Calu3 (cell line): ENCODE data around the gene FAM13A. TPM values are rescaled to one million over a fixed set of nuclear protein-coding genes. Genes with fewer than 3 reads are reported as not detected.

ENCODE experiments used
- BruUV-seq: library from RNA; stranded (reverse); fragments of 400-500 nt; replicated peaks from 2 replicates; lab custom pipeline; 2021; lab: Mats Ljungman, UMichigan
- CTCF ChIA-PET: fragments of 300-600 bp; sonication (Branson Sonifier 250); formaldehyde crosslinking; loops from one replicate; lab custom pipeline; 2022; ENCODE audit warnings: antibody characterized with exemption; lab: Charles Lee
- DNase-seq: peaks from one replicate; pipeline ENCODE4 v3.0.0; 2022
- H3K27ac Mint-ChIP-seq: one replicate; pipeline ENCODE4 v1.8.0; 2022; ENCODE audit warnings: mixed read lengths; ENCODE audit not compliant: unreplicated experiment
- H3K27me3 Mint-ChIP-seq: one replicate; pipeline ENCODE4 v1.8.0; 2022; ENCODE audit warnings: mixed read lengths; ENCODE audit not compliant: unreplicated experiment
- H3K36me3 Mint-ChIP-seq: one replicate; pipeline ENCODE4 v1.8.0; 2022; ENCODE audit warnings: mild to moderate bottlenecking, moderate library complexity, mixed read lengths; ENCODE audit not compliant: insufficient read depth, unreplicated experiment
- H3K4me1 Mint-ChIP-seq: one replicate; pipeline ENCODE4 v1.8.0; 2022; ENCODE audit warnings: mild to moderate bottlenecking, low read depth, mixed read lengths; ENCODE audit not compliant: unreplicated experiment
- H3K4me3 Mint-ChIP-seq: one replicate; pipeline ENCODE4 v1.8.0; 2022; ENCODE audit warnings: mild to moderate bottlenecking, low read depth, moderate library complexity, mixed read lengths; ENCODE audit not compliant: unreplicated experiment
- H3K9me3 Mint-ChIP-seq: one replicate; pipeline ENCODE4 v1.8.0; 2022; ENCODE audit warnings: low read depth, mixed read lengths; ENCODE audit not compliant: unreplicated experiment
- intact Hi-C: fragments of 100-400 bp; cut with micrococcal nuclease; formaldehyde crosslinking; loops from one replicate; pipeline ENCODE4 v1.10.0; 2022; ENCODE audit not compliant: unreplicated experiment
- total RNA-seq: library from RNA; stranded (reverse); gene quantifications from 2 replicates; pipeline ENCODE4 v1.2.3, GENCODE V29; 2022
- TF ChIP-seq, protein P1 (sequence below): fragments of 200-600 bp; IDR thresholded peaks from one replicate; pipeline ENCODE4 v1.8.0; 2022; ENCODE audit warnings: antibody characterized with exemption; ENCODE audit not compliant: unreplicated experiment

The FAM13A gene
- total RNA-seq, 1 experiment from 2014 or later: 13.5 TPM

DNA sequence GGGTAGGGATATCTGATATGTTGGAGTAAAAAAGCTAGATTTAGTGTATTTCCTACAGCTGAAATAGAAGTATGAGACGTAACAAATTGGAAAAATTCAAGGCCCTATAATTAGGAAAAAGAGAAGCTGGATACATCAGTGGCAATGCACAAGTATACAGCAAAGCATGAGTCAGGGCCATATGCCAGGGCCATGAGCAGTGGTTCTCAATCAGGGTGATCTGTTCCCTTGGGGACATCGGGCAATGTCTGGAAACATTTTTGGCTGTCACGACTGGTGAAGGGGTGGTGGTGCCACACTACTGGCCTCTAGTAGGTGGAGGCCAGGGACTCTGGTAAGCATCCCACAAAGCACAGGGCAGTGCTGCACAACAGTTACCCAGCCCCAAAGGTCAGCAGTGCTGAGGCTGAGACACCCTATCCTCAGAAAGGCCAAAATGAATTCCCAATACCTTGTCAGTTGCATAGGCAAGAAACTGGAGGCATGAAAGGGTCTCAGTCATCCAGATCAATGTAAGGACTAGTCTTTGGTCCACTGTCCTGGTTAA lies 322.5 kb downstream of the FAM13A start:
- no peak for DNase-seq
- Mint-ChIP-seq H3K27me3 (no peaks in the 10 kb centered on the region), H3K4me1 (peaks cover 5% of the 10 kb centered on the region), H3K27ac (no peak overlapping the region), H3K36me3 (no peaks in the 10 kb centered on the region), H3K4me3 (no peak overlapping the region), H3K9me3 (no peaks in the 10 kb centered on the region)
- intact Hi-C loops: no loop called here
- no TSS peak for BruUV-seq
- CTCF ChIA-PET: no interaction called here
- TF ChIP-seq, protein P1, sequence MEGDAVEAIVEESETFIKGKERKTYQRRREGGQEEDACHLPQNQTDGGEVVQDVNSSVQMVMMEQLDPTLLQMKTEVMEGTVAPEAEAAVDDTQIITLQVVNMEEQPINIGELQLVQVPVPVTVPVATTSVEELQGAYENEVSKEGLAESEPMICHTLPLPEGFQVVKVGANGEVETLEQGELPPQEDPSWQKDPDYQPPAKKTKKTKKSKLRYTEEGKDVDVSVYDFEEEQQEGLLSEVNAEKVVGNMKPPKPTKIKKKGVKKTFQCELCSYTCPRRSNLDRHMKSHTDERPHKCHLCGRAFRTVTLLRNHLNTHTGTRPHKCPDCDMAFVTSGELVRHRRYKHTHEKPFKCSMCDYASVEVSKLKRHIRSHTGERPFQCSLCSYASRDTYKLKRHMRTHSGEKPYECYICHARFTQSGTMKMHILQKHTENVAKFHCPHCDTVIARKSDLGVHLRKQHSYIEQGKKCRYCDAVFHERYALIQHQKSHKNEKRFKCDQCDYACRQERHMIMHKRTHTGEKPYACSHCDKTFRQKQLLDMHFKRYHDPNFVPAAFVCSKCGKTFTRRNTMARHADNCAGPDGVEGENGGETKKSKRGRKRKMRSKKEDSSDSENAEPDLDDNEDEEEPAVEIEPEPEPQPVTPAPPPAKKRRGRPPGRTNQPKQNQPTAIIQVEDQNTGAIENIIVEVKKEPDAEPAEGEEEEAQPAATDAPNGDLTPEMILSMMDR: no peak

DNA sequence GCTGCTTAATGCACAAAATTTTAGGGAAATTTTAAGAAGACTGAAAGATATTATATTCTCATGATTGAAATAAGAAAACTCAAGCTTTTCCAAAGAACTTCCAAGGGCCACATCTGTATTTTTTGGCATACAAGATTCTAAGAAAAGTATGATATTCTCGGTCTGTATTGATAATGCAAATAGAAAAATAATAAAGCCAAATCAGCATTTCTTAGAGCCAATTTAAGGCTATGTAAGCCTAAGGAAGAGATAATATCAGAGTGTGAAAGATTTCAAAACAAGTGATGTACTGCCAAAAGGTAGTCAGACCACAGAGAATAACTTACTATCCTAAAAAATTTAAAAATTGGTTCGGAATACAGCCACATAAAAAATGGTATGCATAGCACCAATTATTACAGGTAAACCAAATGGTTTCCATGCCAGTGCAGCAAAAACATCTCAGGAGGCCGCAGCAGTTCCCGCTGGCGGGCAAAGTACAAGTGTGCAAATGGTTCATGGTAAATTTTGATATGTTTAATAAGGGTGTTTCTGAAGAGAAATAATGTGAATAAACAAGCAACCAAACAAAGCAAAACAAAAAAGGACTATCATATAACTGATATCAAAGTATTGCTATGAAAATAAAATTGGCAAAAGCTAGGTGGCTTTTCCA lies 324.1 kb downstream of the FAM13A start:
- no TSS peak for BruUV-seq
- Mint-ChIP-seq H3K27ac (no peak overlapping the region), H3K9me3 (no peaks in the 10 kb centered on the region), H3K4me3 (no peak overlapping the region), H3K27me3 (no peaks in the 10 kb centered on the region), H3K4me1 (peaks cover 5% of the 10 kb centered on the region), H3K36me3 (peaks cover 1% of the 10 kb centered on the region)
- DNase-seq: no peak
- intact Hi-C loops: no loop called here
- CTCF ChIA-PET: no interaction called here
- TF ChIP-seq, protein P1: no peak

DNA sequence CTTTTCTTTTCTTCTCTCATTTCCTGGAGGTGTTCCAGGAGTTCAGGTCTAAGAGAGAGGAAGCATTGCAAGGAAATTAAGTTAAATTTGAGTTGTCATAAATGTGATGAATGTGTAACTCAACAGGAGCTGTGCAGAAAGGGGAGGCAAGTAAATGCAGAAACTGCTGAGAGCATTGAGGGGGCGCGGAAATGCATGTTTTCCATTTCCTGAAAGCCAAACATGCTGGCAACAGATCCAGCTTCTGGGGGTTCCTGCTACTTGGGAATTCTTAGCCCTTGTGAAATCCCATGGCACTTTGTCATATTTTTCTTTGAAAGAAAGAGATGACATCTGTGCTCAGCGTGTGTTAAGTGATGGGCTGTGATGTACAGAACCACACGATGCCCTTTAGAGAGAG lies 325.6 kb downstream of the FAM13A start:
- no peak for DNase-seq
- Mint-ChIP-seq H3K9me3 (no peaks in the 10 kb centered on the region), H3K4me1 (no peaks in the 10 kb centered on the region), H3K27me3 (no peaks in the 10 kb centered on the region), H3K36me3 (peaks cover 12% of the 10 kb centered on the region), H3K27ac (no peak overlapping the region), H3K4me3 (no peak overlapping the region)
- intact Hi-C loops: no loop called here
- CTCF ChIA-PET: no interaction called here
- no TSS peak for BruUV-seq
- TF ChIP-seq, protein P1: no peak

DNA sequence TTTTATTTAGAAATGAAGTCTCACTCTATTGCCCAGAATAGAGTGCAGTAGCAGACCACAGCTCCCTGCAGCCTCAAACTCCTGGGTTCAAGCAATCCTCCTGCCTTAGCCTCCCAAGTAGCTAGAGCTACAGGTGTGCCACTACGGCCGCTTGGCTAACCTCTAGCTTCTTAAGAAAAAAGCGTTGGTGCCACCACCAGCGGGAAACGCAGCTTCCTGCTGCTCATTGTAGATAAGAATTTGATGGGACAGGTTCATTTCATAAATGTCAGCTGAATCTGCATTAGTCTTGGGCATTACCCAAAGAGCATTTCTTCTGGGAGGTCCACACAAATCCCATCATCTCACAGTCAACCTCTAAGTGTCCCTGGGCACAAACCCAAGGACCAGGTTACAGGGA lies 326.2 kb downstream of the FAM13A start:
- H3K4me3 Mint-ChIP-seq: no peak overlapping the region
- H3K27me3 Mint-ChIP-seq: no peaks in the 10 kb centered on the region
- no peaks in the 10 kb centered on the region for H3K4me1 Mint-ChIP-seq
- H3K27ac Mint-ChIP-seq: no peak overlapping the region
- CTCF ChIA-PET: no interaction called here
- peaks cover 12% of the 10 kb centered on the region for H3K36me3 Mint-ChIP-seq
- DNase-seq: no peak
- BruUV-seq: no TSS peak
- H3K9me3 Mint-ChIP-seq: no peaks in the 10 kb centered on the region
- intact Hi-C loops: no loop called here
- TF ChIP-seq, protein P1: no peak
